Esophagus (tissue), 2 donors: ENCODE measurements around the gene DENR. TPM values are rescaled to one million over a fixed set of nuclear protein-coding genes. Genes with fewer than 3 reads are reported as not detected.
"Not testable (repeated sequence)": the region's sequence is repeated elsewhere in the genome, so short reads cannot be mapped to it uniquely, and the experiment has no call there.

Experiments used
- H3K27ac ChIP-seq, 2 donors: one replicate each; pipeline ENCODE4 v1.5.1; 2013; ENCODE audit warnings: low read depth in 2 of 2, mild to moderate bottlenecking in 2 of 2, inconsistent platforms in 1 of 2, low read length in 1 of 2, moderate library complexity in 1 of 2
- H3K27me3 ChIP-seq, 2 donors: one replicate each; pipeline ENCODE4 v1.6.1; 2013; ENCODE audit warnings: low read length in 2 of 2, control low read depth in 1 of 2, mild to moderate bottlenecking in 1 of 2; ENCODE audit not compliant: insufficient read depth in 2 of 2, control insufficient read depth in 1 of 2
- H3K36me3 ChIP-seq, 2 donors: one replicate each; pipeline ENCODE4 v1.6.1; 2013; ENCODE audit warnings: low read length in 1 of 2; ENCODE audit not compliant: control insufficient read depth in 2 of 2, insufficient read depth in 2 of 2
- H3K4me1 ChIP-seq, 2 donors: one replicate each; pipeline ENCODE4 v1.6.1; 2013; ENCODE audit warnings: low read length in 1 of 2; ENCODE audit not compliant: control insufficient read depth in 2 of 2, insufficient read depth in 2 of 2
- H3K4me3 ChIP-seq, 2 donors: one replicate each; pipeline ENCODE4 v1.5.1; 2013; ENCODE audit warnings: low read length in 2 of 2, mild to moderate bottlenecking in 2 of 2, low read depth in 1 of 2, moderate library complexity in 1 of 2
- H3K9me3 ChIP-seq, 2 donors: one replicate each; pipeline ENCODE4 v1.6.1; 2013; ENCODE audit warnings: mild to moderate bottlenecking in 2 of 2, low read depth in 1 of 2, low read length in 1 of 2, moderate library complexity in 1 of 2; ENCODE audit not compliant: control insufficient read depth in 2 of 2, insufficient read depth in 1 of 2
- WGBS, 2 donors: extraction: QIAGEN DNeasy Blood & Tissue Kit; methylation state at CpG; one replicate each; pipeline ENCODE4 v1.1.7; 2013; 5-methylcytosine and 5-hydroxymethylcytosine counted together
- polyA plus RNA-seq, 2 donors: library from polyadenylated mRNA; stranded (reverse); fragments of 200-250 nt; gene quantifications; one replicate each; pipeline ENCODE4 v1.2.3, GENCODE V29; 2013
- donor health status: healthy with polysubstance abuse.
- donor health status: Bipolar disorder and iron deficiency.

Gene DENR
- polyA plus RNA-seq: 10 to 100 TPM; 24.2 to 27.6 TPM

- H3K4me1 ChIP-seq: peaks cover 0 to 5% of the 10 kb centered on the region in 2 donors
- peaks cover 0 to 2% of the 10 kb centered on the region in 2 donors for H3K36me3 ChIP-seq
- H3K9me3 ChIP-seq: no peaks in the 10 kb centered on the region
- peak within 1 kb of the TSS; percentile 81 to 93 for H3K4me3 ChIP-seq
- H3K27ac ChIP-seq: peak within 1 kb of the TSS; percentile 86 to 91
- 0% methylated on average over 66 to 73 of the region's 73 CpGs for WGBS, 2 donors
- no peaks in the 10 kb centered on the region for H3K27me3 ChIP-seq
These were observed at the start of gene DENR for GRCh38 chr12:122752464-122753318. Gene DENR (plus strand): TSS chr12:122752824. CDS start chr12:122753702, 878 bp downstream.

- not testable (repeated sequence) for H3K9me3 ChIP-seq, H3K27me3 ChIP-seq, H3K36me3 ChIP-seq, H3K4me1 ChIP-seq
- H3K27ac ChIP-seq: peak within 1 kb of the TSS; percentile 76 to 84
- peak within 1 kb of the TSS; percentile 40 to 46 for H3K4me3 ChIP-seq
- WGBS, 2 donors: 59 to 73% methylated on average over 22 of the region's 22 CpGs
These were observed 49.6 kb upstream of the DENR start, which contains the start of gene HCAR2 for GRCh38 chr12:122702890-122703611. Gene HCAR2 (minus strand): TSS chr12:122703357. CDS start chr12:122703283, 74 bp downstream.

GRCh38 chr12:122703841-122704240 lies 48.8 kb upstream of the DENR start:
- not testable (repeated sequence) for H3K36me3 ChIP-seq, H3K27ac ChIP-seq

GRCh38 chr12:122709287-122709686 lies 43.3 kb upstream of the DENR start:
- no CpG with 5 or more reads among the region's 3 CpGs for WGBS, 2 donors
- not testable (repeated sequence) for H3K27ac ChIP-seq, H3K27me3 ChIP-seq, H3K4me3 ChIP-seq, H3K36me3 ChIP-seq, H3K9me3 ChIP-seq, H3K4me1 ChIP-seq

More at GRCh38 chr12:122703841-122704240, 48.8 kb upstream of the DENR start:
- H3K27me3 ChIP-seq, H3K9me3 ChIP-seq, H3K4me3 ChIP-seq, H3K4me1 ChIP-seq: not testable (repeated sequence)
- WGBS, 2 donors: 77 to 89% methylated on average over 3 of the region's 3 CpGs

DNA sequence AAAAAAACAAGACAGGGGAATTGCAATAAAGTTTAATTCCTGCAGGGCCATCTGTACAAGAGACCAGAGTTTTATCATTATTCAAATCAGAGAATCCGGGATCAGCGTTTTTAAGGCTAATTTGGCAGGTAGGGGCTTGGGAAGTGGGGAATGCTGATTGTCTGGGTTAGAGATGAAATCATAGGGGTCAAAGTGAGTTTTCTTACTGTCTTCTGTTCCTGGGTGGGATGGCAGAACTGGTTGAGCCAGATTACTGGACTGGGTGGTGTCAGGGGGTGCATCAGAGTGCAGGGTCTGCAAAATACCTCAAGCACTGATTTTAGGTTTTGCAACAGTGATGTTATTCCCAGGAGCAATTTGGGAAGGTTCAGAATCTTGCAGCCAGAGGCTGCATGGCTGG lies 42.3 kb upstream of the DENR start:
- not testable (repeated sequence) for H3K27ac ChIP-seq, H3K4me3 ChIP-seq, H3K27me3 ChIP-seq, H3K36me3 ChIP-seq, H3K9me3 ChIP-seq, H3K4me1 ChIP-seq
- 50 to 68% methylated on average over 2 of the region's 2 CpGs for WGBS, 2 donors

- H3K27ac ChIP-seq: not testable (repeated sequence)
- WGBS, 2 donors: 83 to 84% methylated on average over 1 of the region's 1 CpG
These were observed 41.4 kb upstream of the DENR start for GRCh38 chr12:122711266-122711665.

DNA sequence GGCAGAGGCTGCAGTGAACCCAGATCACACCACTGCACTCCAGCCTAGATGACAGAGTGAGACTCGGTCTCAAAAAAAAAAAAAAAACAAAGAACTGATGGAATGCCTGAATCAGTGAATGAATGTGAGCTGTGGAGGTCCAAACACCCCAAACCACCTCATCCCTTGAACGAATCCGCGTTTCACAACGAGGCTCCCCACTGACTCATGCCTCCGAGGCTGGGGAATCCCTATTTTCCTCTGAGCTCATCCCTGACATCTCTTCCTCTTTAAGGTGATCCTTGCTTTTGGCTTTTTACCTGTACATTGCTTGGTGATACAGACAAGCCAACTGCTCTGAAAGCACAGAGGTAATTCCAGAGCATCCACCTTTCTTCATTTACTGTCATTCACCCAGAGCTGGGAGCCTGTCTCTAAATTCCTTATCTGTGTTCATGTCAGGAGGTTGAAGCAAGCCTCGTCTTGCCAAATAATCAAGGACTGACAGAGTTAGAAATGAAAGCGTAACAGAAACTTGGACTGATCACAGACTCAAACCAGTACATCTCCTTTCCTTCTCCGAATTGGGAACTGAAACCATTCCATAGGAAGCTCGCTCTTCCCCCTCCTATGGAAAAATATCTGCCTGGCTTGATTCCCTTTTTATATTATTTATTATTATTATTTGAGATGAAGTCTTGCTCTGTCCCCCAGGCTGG lies 39.0 kb upstream of the DENR start:
- not testable (repeated sequence) for H3K4me1 ChIP-seq, H3K9me3 ChIP-seq, H3K27me3 ChIP-seq, H3K36me3 ChIP-seq
- H3K4me3 ChIP-seq: peak overlapping the region in 1 of 2 donors; percentile 39
- H3K27ac ChIP-seq: peak overlapping the region; percentile 55 to 64
- WGBS, 2 donors: 32 to 53% methylated on average over 3 of the region's 10 CpGs

More at GRCh38 chr12:122711266-122711665, 41.4 kb upstream of the DENR start:
- H3K36me3 ChIP-seq, H3K4me1 ChIP-seq, H3K27me3 ChIP-seq, H3K9me3 ChIP-seq, H3K4me3 ChIP-seq: not testable (repeated sequence)

DNA sequence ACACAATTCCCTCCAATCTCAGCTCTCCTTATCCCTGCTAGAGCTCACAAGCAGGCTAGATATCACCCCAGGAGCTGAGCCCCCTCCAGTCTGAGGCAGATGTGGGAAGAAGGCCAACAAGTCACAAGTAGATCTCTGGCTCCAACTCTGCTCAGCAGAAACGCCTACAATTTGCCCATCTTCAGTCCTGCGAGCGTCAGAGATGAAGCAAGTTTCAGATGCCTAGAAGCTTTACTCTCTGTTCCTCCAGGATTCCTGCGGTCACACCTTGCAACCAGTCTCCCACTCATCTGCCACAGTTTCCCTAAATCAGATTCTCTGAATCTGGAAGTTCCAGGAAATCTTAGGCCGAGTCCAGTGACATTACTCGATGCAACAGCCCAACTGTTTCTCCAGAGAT lies 37.4 kb upstream of the DENR start:
- peak overlapping the region; percentile 27 to 28 for H3K4me3 ChIP-seq

DNA sequence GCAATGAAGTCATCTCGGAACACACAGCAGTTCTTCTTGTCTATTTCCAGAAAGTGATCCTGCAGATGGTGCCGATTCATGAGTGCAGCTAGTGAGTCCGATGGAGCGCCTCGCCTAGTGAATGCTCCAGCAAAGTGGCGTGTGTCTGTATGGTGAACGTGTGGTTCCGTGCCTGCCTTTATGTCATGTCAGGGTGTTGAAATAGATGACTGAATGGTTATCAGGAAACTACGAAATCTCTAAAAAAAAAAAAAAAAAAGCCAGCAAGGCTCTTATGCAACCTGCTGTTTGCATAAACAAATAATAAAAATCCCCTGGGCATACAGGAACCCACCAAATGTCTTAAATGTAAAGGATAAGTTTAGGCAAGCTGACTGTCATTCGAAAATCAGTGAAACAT lies 36.0 kb upstream of the DENR start, which contains the start of gene HCAR3:
Gene HCAR3 (minus strand): TSS at position 154 of the 400 bp plus-strand sequence. CDS start 74 bp downstream, at position 80.
- not testable (repeated sequence) for H3K4me1 ChIP-seq, H3K27me3 ChIP-seq, H3K36me3 ChIP-seq, H3K9me3 ChIP-seq
- Histone ChIP-seq H3K4me3 (peak within 1 kb of the TSS; percentile 28 to 41), H3K27ac (peak within 1 kb of the TSS; percentile 59 to 85)
- 56 to 57% methylated on average over 10 of the region's 10 CpGs for WGBS, 2 donors

More for the DNA sequence above, 37.4 kb upstream of the DENR start:
- not testable (repeated sequence) for H3K27me3 ChIP-seq, H3K27ac ChIP-seq, H3K4me1 ChIP-seq, H3K9me3 ChIP-seq, H3K36me3 ChIP-seq
- 74 to 87% methylated on average over 6 of the region's 6 CpGs for WGBS, 2 donors
